ENCODE measurements around the gene NRAP.

The NRAP gene

GRCh38 chr10:113613427-113613826, 50.4 kb downstream of the NRAP start (continued):
- TF ChIP-seq PRDM2 (tag by site-specific recombination; IDR thresholded peaks at IDR 0.05; ENCODE audit: borderline replicate concordance) (no peak), WT1 (tag by site-specific recombination; IDR thresholded peaks at IDR 0.05) (no peak), YY2 (tag by site-specific recombination; IDR thresholded peaks at IDR 0.05) (no peak), ZFP41 (tag by site-specific recombination; IDR thresholded peaks at IDR 0.05; ENCODE audit: borderline replicate concordance) (no peak), ZFHX2 (tag by site-specific recombination; conservative IDR thresholded peaks at IDR 0.05) (peak; percentile 63), KLF10 (tag by site-specific recombination; IDR thresholded peaks at IDR 0.05) (no peak), KLF9 (tag by site-specific recombination; IDR thresholded peaks at IDR 0.05; ENCODE audit: low read depth) (no peak), HOXA7 (CRISPR knock-in tag; IDR thresholded peaks at IDR 0.05; ENCODE audit: borderline replicate concordance) (no peak), ZNF341 (tag by site-specific recombination; IDR thresholded peaks at IDR 0.05; ENCODE audit: low read depth) (no peak)

GRCh38 chr10:113612154-113612553, 51.7 kb downstream of the NRAP start:
- H3K9me3 ChIP-seq (ENCODE audit: control insufficient read depth, insufficient read depth, low read depth, low read length) = no peaks in the 10 kb centered on the region
- TF ChIP-seq, protein P1, sequence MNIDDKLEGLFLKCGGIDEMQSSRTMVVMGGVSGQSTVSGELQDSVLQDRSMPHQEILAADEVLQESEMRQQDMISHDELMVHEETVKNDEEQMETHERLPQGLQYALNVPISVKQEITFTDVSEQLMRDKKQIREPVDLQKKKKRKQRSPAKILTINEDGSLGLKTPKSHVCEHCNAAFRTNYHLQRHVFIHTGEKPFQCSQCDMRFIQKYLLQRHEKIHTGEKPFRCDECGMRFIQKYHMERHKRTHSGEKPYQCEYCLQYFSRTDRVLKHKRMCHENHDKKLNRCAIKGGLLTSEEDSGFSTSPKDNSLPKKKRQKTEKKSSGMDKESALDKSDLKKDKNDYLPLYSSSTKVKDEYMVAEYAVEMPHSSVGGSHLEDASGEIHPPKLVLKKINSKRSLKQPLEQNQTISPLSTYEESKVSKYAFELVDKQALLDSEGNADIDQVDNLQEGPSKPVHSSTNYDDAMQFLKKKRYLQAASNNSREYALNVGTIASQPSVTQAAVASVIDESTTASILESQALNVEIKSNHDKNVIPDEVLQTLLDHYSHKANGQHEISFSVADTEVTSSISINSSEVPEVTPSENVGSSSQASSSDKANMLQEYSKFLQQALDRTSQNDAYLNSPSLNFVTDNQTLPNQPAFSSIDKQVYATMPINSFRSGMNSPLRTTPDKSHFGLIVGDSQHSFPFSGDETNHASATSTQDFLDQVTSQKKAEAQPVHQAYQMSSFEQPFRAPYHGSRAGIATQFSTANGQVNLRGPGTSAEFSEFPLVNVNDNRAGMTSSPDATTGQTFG (tag by site-specific recombination; IDR thresholded peaks at IDR 0.05; ENCODE audit: borderline replicate concordance) = no peak
- H3K4me3 ChIP-seq (ENCODE audit: low read depth, low read length) = no peak overlapping the region
- POLR2A ChIA-PET = no interaction called here
- no peaks in the 10 kb centered on the region for H3K36me3 ChIP-seq (ENCODE audit: control insufficient read depth in 2 of 2, insufficient read depth in 1 of 2, low read length in 2 of 2)
- CTCF ChIA-PET = interaction anchor here (0.6 to 1.4 kb wide), 2 partner anchors 12 to 294 kb away, joined by 4 to 5 read pairs; no protein-coding TSS in a partner anchor
- no peak overlapping the region for H3K27ac ChIP-seq (ENCODE audit: extremely low read depth, low read depth, low read length)
- peaks cover 9% of the 10 kb centered on the region for H3K4me1 ChIP-seq (ENCODE audit: control insufficient read depth, insufficient read depth, low read length)

- Histone ChIP-seq H3K27ac (ENCODE audit: extremely low read depth, low read depth, low read length) (no peak overlapping the region), H3K36me3 (ENCODE audit: control insufficient read depth in 2 of 2, insufficient read depth in 1 of 2, low read length in 2 of 2) (no peaks in the 10 kb centered on the region), H3K9me3 (ENCODE audit: control insufficient read depth, insufficient read depth, low read depth, low read length) (no peaks in the 10 kb centered on the region), H3K4me1 (ENCODE audit: control insufficient read depth, insufficient read depth, low read length) (peaks cover 9% of the 10 kb centered on the region), H3K4me3 (ENCODE audit: low read depth, low read length) (no peak overlapping the region)
- CTCF ChIA-PET = interaction anchor here (0.6 to 1.1 kb wide), 2 partner anchors 19 to 477 kb away, joined by 3 read pairs; no protein-coding TSS in a partner anchor
- POLR2A ChIA-PET = no interaction called here
- peak; percentile 50 for TF ChIP-seq ZNF335 (tag by site-specific recombination; conservative IDR thresholded peaks at IDR 0.05)
- peak; percentile 30; the same call in 1 of the 2 replicates for TF ChIP-seq ZBTB48 (tag by site-specific recombination; IDR thresholded peaks at IDR 0.05)
- TF ChIP-seq ZNF48 (tag by site-specific recombination; IDR thresholded peaks at IDR 0.05) = no peak
- 0 out of 2 replicates have a peak, but pooled peaks have one; percentile 12 for TF ChIP-seq EGR2 (tag by site-specific recombination; IDR thresholded peaks at IDR 0.05; ENCODE audit: low read depth)
- TF ChIP-seq ZSCAN23 (tag by site-specific recombination; IDR thresholded peaks at IDR 0.05) = no peak
- no peak for TF ChIP-seq SETDB1 (IDR thresholded peaks at IDR 0.05; ENCODE audit: insufficient read length, low read length)
- TF ChIP-seq ZBTB8A (tag by site-specific recombination; IDR thresholded peaks at IDR 0.05) = 0 out of 2 replicates have a peak, but pooled peaks have one; percentile 21
- TF ChIP-seq ZNF600 (tag by site-specific recombination; IDR thresholded peaks at IDR 0.05) = 0 out of 2 replicates have a peak, but pooled peaks have one; percentile 46
- TF ChIP-seq ZNF23 (tag by site-specific recombination; IDR thresholded peaks at IDR 0.05; ENCODE audit: borderline replicate concordance) = no peak
- TF ChIP-seq CTCF (tag by site-specific recombination; IDR thresholded peaks at IDR 0.05) = 0 out of 2 replicates have a peak, but pooled peaks have one; percentile 19
- no peak for TF ChIP-seq ZNF146 (tag by site-specific recombination; IDR thresholded peaks at IDR 0.05)
- TF ChIP-seq ZBTB20 (tag by site-specific recombination; IDR thresholded peaks at IDR 0.05) = peak; percentile 88
Observed at GRCh38 chr10:113610631-113611601, 52.9 kb downstream of the NRAP start.

All from HEK293 (cell line).